Measurements from ENCODE around the gene SPOUT1.

SPOUT1 gene

GRCh38 chr9:128771094-128771721 lies 58.4 kb downstream of the SPOUT1 start:
- FAIRE-seq: no peak

GRCh38 chr9:128770286-128771030 lies 59.1 kb downstream of the SPOUT1 start:
- FAIRE-seq: no peak
